MM.1S (cell line): ENCODE data around the gene TSC22D3.

ENCODE experiments used
- DNase-seq: peaks from one replicate; pipeline ENCODE4 v3.0.0-alpha.2; 2015
- H2AFZ ChIP-seq: fragments of 300-600 bp; sonication (generic); 2 replicates; pipeline ENCODE4 v1.6.0; 2016; ENCODE audit warnings: antibody characterized with exemption, low read length
- H3F3A ChIP-seq: fragments of 300-600 bp; sonication (generic); 2 replicates; pipeline ENCODE4 v1.6.1; 2016; ENCODE audit warnings: mild to moderate bottlenecking, antibody characterized with exemption, low read length, moderate library complexity, mixed read lengths; ENCODE audit not compliant: insufficient read depth
- H3K27ac ChIP-seq: fragments of 300-600 bp; sonication (generic); 2 replicates; pipeline ENCODE4 v1.5.1; 2016; ENCODE audit warnings: mild to moderate bottlenecking, low read length
- H3K27me3 ChIP-seq: fragments of 300-600 bp; sonication (generic); replicated peaks from 2 replicates; pipeline ENCODE4 v1.6.0; 2016; ENCODE audit warnings: low read length; ENCODE audit not compliant: insufficient read depth
- H3K36me3 ChIP-seq: fragments of 300-600 bp; sonication (generic); replicated peaks from 2 replicates; pipeline ENCODE4 v1.6.1; 2016; ENCODE audit warnings: mild to moderate bottlenecking, low read length, mixed read lengths; ENCODE audit not compliant: insufficient read depth
- H3K4me1 ChIP-seq: fragments of 300-600 bp; sonication (generic); 2 replicates; pipeline ENCODE4 v1.6.1; 2016; ENCODE audit warnings: low read length, mixed read lengths
- H3K4me2 ChIP-seq: fragments of 300-600 bp; sonication (generic); 2 replicates; pipeline ENCODE4 v1.6.0; 2016; ENCODE audit warnings: low read depth, low read length
- H3K4me3 ChIP-seq: fragments of 300-600 bp; sonication (generic); 2 replicates; pipeline ENCODE4 v1.5.1; 2016; ENCODE audit warnings: low read length, mixed read lengths
- H3K79me2 ChIP-seq: fragments of 300-600 bp; sonication (generic); 2 replicates; pipeline ENCODE4 v1.6.1; 2016; ENCODE audit warnings: mixed run types, low read length, mixed read lengths
- H3K9ac ChIP-seq: fragments of 300-600 bp; sonication (generic); 2 replicates; pipeline ENCODE4 v1.6.1; 2016; ENCODE audit warnings: low read length, mixed read lengths
- H3K9me2 ChIP-seq: fragments of 300-600 bp; sonication (generic); replicated peaks from 2 replicates; pipeline ENCODE4 v1.6.1; 2016; ENCODE audit warnings: mild to moderate bottlenecking, low read length, mixed read lengths; ENCODE audit not compliant: insufficient read depth
- H3K9me3 ChIP-seq: fragments of 300-600 bp; sonication (generic); replicated peaks from 2 replicates; pipeline ENCODE4 v1.6.1; 2016; ENCODE audit warnings: mild to moderate bottlenecking, low read length, mixed read lengths; ENCODE audit not compliant: insufficient read depth
- H4K20me1 ChIP-seq: fragments of 300-600 bp; sonication (generic); 2 replicates; pipeline ENCODE4 v1.6.1; 2016; ENCODE audit warnings: mild to moderate bottlenecking, low read length, moderate library complexity, mixed read lengths; ENCODE audit not compliant: insufficient read depth
- EZH2 ChIP-seq: fragments of 300-600 bp; sonication (generic); optimal IDR thresholded peaks from 2 replicates; pipeline ENCODE3; 2017; ENCODE audit warnings: low read depth, mild to moderate bottlenecking, antibody characterized with exemption, low read length, mixed read lengths
- EZH2phosphoT487 ChIP-seq: fragments of 300-600 bp; sonication (generic); IDR thresholded peaks from 2 replicates; pipeline ENCODE4 v1.6.1; 2018; ENCODE audit warnings: antibody characterized with exemption, low read length
- TF ChIP-seq, protein P1 (sequence below): fragments of 300-600 bp; sonication (generic); IDR thresholded peaks from 2 replicates; pipeline ENCODE4 v1.5.1; 2016; ENCODE audit warnings: antibody characterized with exemption, low read length, mixed read lengths

TSC22D3 gene

GRCh38 chrX:107739541-107739940 lies 36.0 kb downstream of the TSC22D3 start:
- Histone ChIP-seq H2AFZ (no peak overlapping the region), H3K4me2 (no peak overlapping the region), H3K9me2 (no peaks in the 10 kb centered on the region), H4K20me1 (no peaks in the 10 kb centered on the region), H3K36me3 (no peaks in the 10 kb centered on the region), H3K79me2 (no peaks in the 10 kb centered on the region), H3K4me3 (no peak overlapping the region), H3F3A (peaks cover 15% of the 10 kb centered on the region), H3K27ac (no peak overlapping the region), H3K9me3 (no peaks in the 10 kb centered on the region), H3K9ac (no peak overlapping the region), H3K27me3 (no peaks in the 10 kb centered on the region), H3K4me1 (peaks cover 14% of the 10 kb centered on the region)
- DNase-seq, result no peak
- TF ChIP-seq, protein P1, sequence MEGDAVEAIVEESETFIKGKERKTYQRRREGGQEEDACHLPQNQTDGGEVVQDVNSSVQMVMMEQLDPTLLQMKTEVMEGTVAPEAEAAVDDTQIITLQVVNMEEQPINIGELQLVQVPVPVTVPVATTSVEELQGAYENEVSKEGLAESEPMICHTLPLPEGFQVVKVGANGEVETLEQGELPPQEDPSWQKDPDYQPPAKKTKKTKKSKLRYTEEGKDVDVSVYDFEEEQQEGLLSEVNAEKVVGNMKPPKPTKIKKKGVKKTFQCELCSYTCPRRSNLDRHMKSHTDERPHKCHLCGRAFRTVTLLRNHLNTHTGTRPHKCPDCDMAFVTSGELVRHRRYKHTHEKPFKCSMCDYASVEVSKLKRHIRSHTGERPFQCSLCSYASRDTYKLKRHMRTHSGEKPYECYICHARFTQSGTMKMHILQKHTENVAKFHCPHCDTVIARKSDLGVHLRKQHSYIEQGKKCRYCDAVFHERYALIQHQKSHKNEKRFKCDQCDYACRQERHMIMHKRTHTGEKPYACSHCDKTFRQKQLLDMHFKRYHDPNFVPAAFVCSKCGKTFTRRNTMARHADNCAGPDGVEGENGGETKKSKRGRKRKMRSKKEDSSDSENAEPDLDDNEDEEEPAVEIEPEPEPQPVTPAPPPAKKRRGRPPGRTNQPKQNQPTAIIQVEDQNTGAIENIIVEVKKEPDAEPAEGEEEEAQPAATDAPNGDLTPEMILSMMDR, result no peak
- TF ChIP-seq EZH2 (no peak), EZH2phosphoT487 (no peak)

- Histone ChIP-seq H3K27me3 (no peaks in the 10 kb centered on the region), H3K9ac (no peak overlapping the region), H3F3A (peaks cover 15% of the 10 kb centered on the region), H3K27ac (no peak overlapping the region), H3K9me2 (no peaks in the 10 kb centered on the region), H3K4me1 (peaks cover 14% of the 10 kb centered on the region), H4K20me1 (no peaks in the 10 kb centered on the region), H3K36me3 (no peaks in the 10 kb centered on the region), H3K9me3 (no peaks in the 10 kb centered on the region), H2AFZ (no peak overlapping the region), H3K4me2 (no peak overlapping the region), H3K4me3 (no peak overlapping the region), H3K79me2 (no peaks in the 10 kb centered on the region)
- no peak for TF ChIP-seq EZH2phosphoT487
- no peak for TF ChIP-seq EZH2
- TF ChIP-seq, protein P1, result no peak
- DNase-seq, result no peak
Measured at GRCh38 chrX:107738768-107739167, 36.8 kb downstream of the TSC22D3 start.

GRCh38 chrX:107738272-107738671 lies 37.3 kb downstream of the TSC22D3 start:
- TF ChIP-seq EZH2 (no peak), EZH2phosphoT487 (no peak)
- TF ChIP-seq, protein P1, result no peak
- Histone ChIP-seq H3K79me2 (no peaks in the 10 kb centered on the region), H3K4me1 (peaks cover 14% of the 10 kb centered on the region), H3K36me3 (no peaks in the 10 kb centered on the region), H2AFZ (no peak overlapping the region), H3K9me3 (no peaks in the 10 kb centered on the region), H4K20me1 (no peaks in the 10 kb centered on the region), H3F3A (peaks cover 15% of the 10 kb centered on the region), H3K4me3 (no peak overlapping the region), H3K9ac (no peak overlapping the region), H3K4me2 (no peak overlapping the region), H3K9me2 (no peaks in the 10 kb centered on the region), H3K27ac (no peak overlapping the region), H3K27me3 (no peaks in the 10 kb centered on the region)
- no peak for DNase-seq
